GM12878 (cell line): ENCODE measurements around the gene WTIP. TPM values are rescaled to one million over a fixed set of nuclear protein-coding genes. Genes with fewer than 3 reads are reported as not detected.
"Not testable (repeated sequence)": the region's sequence is repeated elsewhere in the genome, so short reads cannot be mapped to it uniquely, and the experiment has no call there.

Experiments used
- ATAC-seq: fragments of 200-7000 bp; cut with Tn5 transposase; 3 replicates; pipeline ENCODE4 v1.9.1; 2020; ENCODE audit warnings: mild to moderate bottlenecking, moderate library complexity
- BruUV-seq: library from RNA; stranded (reverse); fragments of 400-500 nt; replicated peaks from 2 replicates; lab custom pipeline; 2021; lab: Mats Ljungman, UMichigan
- CTCF ChIA-PET: fragments of 300-600 bp; sonication (Branson Sonifier 250); formaldehyde crosslinking; extraction: SDS; loops from one replicate; lab custom pipeline; 2021; ENCODE audit warnings: inconsistent platforms; lab: Yijun Ruan, JAX
- POLR2A ChIA-PET: fragments of 350-600 bp; formaldehyde crosslinking; extraction: SDS; loops from one replicate; lab custom pipeline; 2021; ENCODE audit warnings: inconsistent platforms; lab: Charles Lee
- RAD21 ChIA-PET: fragments of 300-600 bp; sonication (Branson Sonifier 250); formaldehyde crosslinking; loops from one replicate; lab custom pipeline; 2023; ENCODE audit warnings: antibody characterized with exemption; ENCODE audit not compliant: unreplicated experiment; lab: Charles Lee
- SMC1A ChIA-PET: fragments of 300-600 bp; sonication (Branson Sonifier 250); formaldehyde crosslinking; loops from one replicate; lab custom pipeline; 2023; ENCODE audit not compliant: unreplicated experiment, uncharacterized antibody; lab: Charles Lee
- DNase-seq: peaks from one replicate; pipeline ENCODE4 v3.0.0-alpha.2; 2011; ENCODE audit warnings: low read depth, low spot score
- FAIRE-seq: peaks from 3 replicates; lab custom pipeline; 2011; peaks lifted over from hg19 to GRCh38; lab: Jason Lieb, UNC
- H2AFZ ChIP-seq: 2 replicates; pipeline ENCODE4 v1.6.0; 2011; ENCODE audit warnings: low read depth, low read length, control low read depth; ENCODE audit not compliant: control insufficient read depth
- H3K27ac ChIP-seq: 2 replicates; pipeline ENCODE4 v1.5.1; 2011; ENCODE audit warnings: control low read depth; ENCODE audit not compliant: control insufficient read depth, insufficient read depth
- H3K27me3 ChIP-seq, 2 experiments: replicated peaks in 1 of 2; 2 replicates each; pipeline versions ENCODE4 v1.6.0 to v1.6.1; 2011; ENCODE audit warnings: low read length in 1 of 2; ENCODE audit not compliant: control insufficient read depth in 2 of 2, insufficient read depth in 2 of 2
- H3K36me3 ChIP-seq, 2 experiments: 2 replicates each; pipeline ENCODE4 v1.5.1; 2011; ENCODE audit warnings: low read length in 1 of 2; ENCODE audit not compliant: control insufficient read depth in 2 of 2, insufficient read depth in 2 of 2
- H3K4me1 ChIP-seq: 2 replicates; pipeline ENCODE4 v1.6.1; 2011; ENCODE audit warnings: mild to moderate bottlenecking, low read length, moderate library complexity, mixed read lengths; ENCODE audit not compliant: control insufficient read depth, insufficient read depth
- H3K4me2 ChIP-seq: 2 replicates; pipeline ENCODE4 v1.6.0; 2011; ENCODE audit warnings: control low read depth; ENCODE audit not compliant: control insufficient read depth, insufficient read depth
- H3K4me3 ChIP-seq: fragments of 200-600 bp; sonication (generic); 2 replicates; pipeline ENCODE4 v1.5.1; 2016
- H3K79me2 ChIP-seq: 2 replicates; pipeline ENCODE4 v1.6.0; 2011; ENCODE audit warnings: low read length; ENCODE audit not compliant: control insufficient read depth, insufficient read depth
- H3K9ac ChIP-seq: 2 replicates; pipeline ENCODE4 v1.8.0; 2011; ENCODE audit warnings: low read length, control low read depth, mixed read lengths; ENCODE audit not compliant: control insufficient read depth, insufficient read depth
- H3K9me3 ChIP-seq: replicated peaks from 3 replicates; pipeline ENCODE4 v1.5.1; 2011; ENCODE audit warnings: mild to moderate bottlenecking, low read length; ENCODE audit not compliant: control insufficient read depth, insufficient read depth
- H4K20me1 ChIP-seq: 2 replicates; pipeline ENCODE4 v1.6.0; 2011; ENCODE audit not compliant: control insufficient read depth, insufficient read depth
- DPF2 ChIP-seq: fragments of 450-650 bp; IDR thresholded peaks from 2 replicates; pipeline ENCODE4 v1.6.1; 2017; ENCODE audit warnings: mild to moderate bottlenecking
- POU2F2 ChIP-seq: IDR thresholded peaks from 3 replicates; pipeline ENCODE4 v1.6.1; 2011; ENCODE audit warnings: low read depth, mild to moderate bottlenecking, low read length, borderline replicate concordance
- TCF12 ChIP-seq: IDR thresholded peaks from 2 replicates; pipeline ENCODE4 v1.6.1; 2011; ENCODE audit warnings: low read depth, mild to moderate bottlenecking, low read length
- ZSCAN29 ChIP-seq: fragments of 450-650 bp; IDR thresholded peaks from 2 replicates; pipeline ENCODE4 v1.6.1; 2017; ENCODE audit warnings: mild to moderate bottlenecking, moderate library complexity
- WGBS: methylation state at CpG from one replicate; pipeline ENCODE4 v1.1.6; 2016; ENCODE audit warnings: low lambda C conversion rate; ENCODE audit not compliant: insufficient replicate concordance, insufficient coverage; ENCODE audit errors: missing lambda C conversion rate; 5-methylcytosine and 5-hydroxymethylcytosine counted together
- in situ Hi-C: fragments of 300-500 bp; cut with MboI; formaldehyde crosslinking; loops from 9 replicates; pipeline ENCODE4 v1.14.3; 2018; ENCODE audit warnings: mixed read lengths
- intact Hi-C: fragments of 100-400 bp; cut with micrococcal nuclease; formaldehyde crosslinking; loops from one replicate; pipeline ENCODE4 v1.14.2; 2022; ENCODE audit not compliant: unreplicated experiment
- polyA plus RNA-seq, 11 experiments: library from polyadenylated mRNA; depleted of rRNA in 4 of 11; unstranded in 6 of 11; stranded (reverse) in 5 of 11; fragments of >200 nt; fragmentation: Nextera tagmentation in 4 of 11; fragmentation: Illumina TruSeq in 1 of 11; extraction: Ambion mirVana in 4 of 11; extraction: Trizol in 1 of 11; gene quantifications; 1 replicate in 1 of 11; 2 replicates in 10 of 11; pipeline versions ENCODE4 v1.2.1 to v1.2.3, GENCODE V29; 2011 to 2016; ENCODE audit warnings: inconsistent platforms in 2 of 11, missing spikeins in 2 of 11, low read depth in 1 of 11
- total RNA-seq, 4 experiments: library from RNA; depleted of rRNA in 3 of 4; stranded (reverse); fragments of >200 nt in 3 of 4; fragmentation: Illumina TruSeq in 1 of 4; extraction: Trizol in 1 of 4; gene quantifications; 2 replicates each; pipeline versions ENCODE4 v1.2.1 to v1.2.3, GENCODE V29; 2013 to 2021
- TF ChIP-seq, protein P1 (sequence below): fragments of 450-650 bp; IDR thresholded peaks from 2 replicates; pipeline ENCODE4 v1.6.1; 2017; ENCODE audit warnings: mild to moderate bottlenecking, moderate library complexity

Gene WTIP
- total and polyA plus RNA-seq, 10 of the 15 experiments (the other 5 are each of a cell fraction or from before 2014, with no cell fraction given), result 0.06 to 0.77 (median 0.17) TPM; not detected in 2

DNA sequence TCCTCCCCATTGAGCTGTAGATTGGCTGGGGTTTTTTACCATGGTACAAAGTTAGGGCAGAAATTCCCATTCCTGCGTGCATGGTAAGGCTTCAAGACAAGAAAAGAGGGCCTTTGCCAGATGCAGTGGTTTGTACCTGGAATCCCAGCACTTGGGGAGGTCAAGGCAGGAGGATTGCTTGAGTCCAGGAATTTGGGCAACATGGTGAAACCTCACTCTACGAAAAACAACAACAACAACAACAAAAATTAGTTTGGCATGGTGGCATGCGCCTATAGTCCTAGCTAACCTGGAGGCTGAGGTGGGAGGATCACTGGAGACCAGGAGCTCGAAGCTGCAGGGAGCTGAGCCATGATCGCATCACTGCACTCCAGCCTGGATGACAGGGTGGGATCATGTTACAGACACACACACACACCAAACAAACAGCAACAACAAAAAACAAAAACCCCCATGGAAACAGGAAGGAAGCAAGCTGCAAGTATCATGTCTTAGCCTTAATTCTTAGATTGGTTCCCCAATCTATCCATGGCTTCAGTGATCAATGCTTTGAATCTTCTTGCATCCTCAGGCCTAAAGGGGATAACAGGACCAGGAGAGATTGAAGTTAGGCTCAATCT, 5.5 kb upstream of the WTIP start:
- ChIA-PET CTCF (interaction anchor here (0.9 kb wide), 1 partner anchor 238 kb away, joined by 4 read pairs; no protein-coding TSS in a partner anchor), SMC1A (no interaction called here), POLR2A (no interaction called here), RAD21 (no interaction called here)
- TF ChIP-seq, protein P1, sequence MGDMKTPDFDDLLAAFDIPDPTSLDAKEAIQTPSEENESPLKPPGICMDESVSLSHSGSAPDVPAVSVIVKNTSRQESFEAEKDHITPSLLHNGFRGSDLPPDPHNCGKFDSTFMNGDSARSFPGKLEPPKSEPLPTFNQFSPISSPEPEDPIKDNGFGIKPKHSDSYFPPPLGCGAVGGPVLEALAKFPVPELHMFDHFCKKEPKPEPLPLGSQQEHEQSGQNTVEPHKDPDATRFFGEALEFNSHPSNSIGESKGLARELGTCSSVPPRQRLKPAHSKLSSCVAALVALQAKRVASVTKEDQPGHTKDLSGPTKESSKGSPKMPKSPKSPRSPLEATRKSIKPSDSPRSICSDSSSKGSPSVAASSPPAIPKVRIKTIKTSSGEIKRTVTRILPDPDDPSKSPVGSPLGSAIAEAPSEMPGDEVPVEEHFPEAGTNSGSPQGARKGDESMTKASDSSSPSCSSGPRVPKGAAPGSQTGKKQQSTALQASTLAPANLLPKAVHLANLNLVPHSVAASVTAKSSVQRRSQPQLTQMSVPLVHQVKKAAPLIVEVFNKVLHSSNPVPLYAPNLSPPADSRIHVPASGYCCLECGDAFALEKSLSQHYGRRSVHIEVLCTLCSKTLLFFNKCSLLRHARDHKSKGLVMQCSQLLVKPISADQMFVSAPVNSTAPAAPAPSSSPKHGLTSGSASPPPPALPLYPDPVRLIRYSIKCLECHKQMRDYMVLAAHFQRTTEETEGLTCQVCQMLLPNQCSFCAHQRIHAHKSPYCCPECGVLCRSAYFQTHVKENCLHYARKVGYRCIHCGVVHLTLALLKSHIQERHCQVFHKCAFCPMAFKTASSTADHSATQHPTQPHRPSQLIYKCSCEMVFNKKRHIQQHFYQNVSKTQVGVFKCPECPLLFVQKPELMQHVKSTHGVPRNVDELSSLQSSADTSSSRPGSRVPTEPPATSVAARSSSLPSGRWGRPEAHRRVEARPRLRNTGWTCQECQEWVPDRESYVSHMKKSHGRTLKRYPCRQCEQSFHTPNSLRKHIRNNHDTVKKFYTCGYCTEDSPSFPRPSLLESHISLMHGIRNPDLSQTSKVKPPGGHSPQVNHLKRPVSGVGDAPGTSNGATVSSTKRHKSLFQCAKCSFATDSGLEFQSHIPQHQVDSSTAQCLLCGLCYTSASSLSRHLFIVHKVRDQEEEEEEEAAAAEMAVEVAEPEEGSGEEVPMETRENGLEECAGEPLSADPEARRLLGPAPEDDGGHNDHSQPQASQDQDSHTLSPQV, result no peak
- TF ChIP-seq POU2F2 (no peak), TCF12 (no peak), DPF2 (no peak), ZSCAN29 (no peak)
- H3K79me2 ChIP-seq, result no peaks in the 10 kb centered on the region
- no peak for FAIRE-seq
- no peak overlapping the region for H3K4me3 ChIP-seq
- DNase-seq, result no peak
- no peak overlapping the region for H3K9ac ChIP-seq
- WGBS, result 66% methylated on average over 5 of the region's 5 CpGs
- peaks cover 0 to 14% of the 10 kb centered on the region in 2 experiments; a peak in 3 of 4 replicates for H3K36me3 ChIP-seq
- no peak for ATAC-seq
- no peak overlapping the region for H3K4me2 ChIP-seq
- H3K27ac ChIP-seq, result no peak overlapping the region
- no peaks in the 10 kb centered on the region for H3K4me1 ChIP-seq
- no peaks in the 10 kb centered on the region for H3K9me3 ChIP-seq
- in situ Hi-C loops (no loop called here), intact Hi-C loops (no loop called here)
- peaks cover 2% of the 10 kb centered on the region in 2 experiments; a peak in 3 of 4 replicates for H3K27me3 ChIP-seq
- H2AFZ ChIP-seq, result no peak overlapping the region
- BruUV-seq, result no TSS peak
- H4K20me1 ChIP-seq, result no peaks in the 10 kb centered on the region

DNA sequence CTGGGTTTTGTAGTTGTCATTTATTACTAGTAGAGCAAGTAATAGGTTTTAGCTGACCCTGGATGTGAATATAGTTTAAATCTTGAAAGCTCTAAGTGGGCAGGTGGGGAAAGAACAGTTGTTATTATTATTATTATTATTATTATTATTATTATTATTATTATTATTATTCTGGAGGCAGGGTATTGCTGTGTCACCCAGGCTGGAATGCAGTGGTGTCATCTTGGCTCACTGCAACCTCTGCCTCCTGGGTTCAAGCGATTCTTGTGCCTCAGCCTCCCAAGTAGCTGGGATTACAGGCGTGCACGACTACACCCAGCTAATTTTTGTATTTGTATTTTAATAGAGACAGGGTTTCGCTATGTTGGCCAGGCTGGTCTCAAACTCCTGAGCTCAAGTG, 3.1 kb upstream of the WTIP start:
- intact Hi-C loops, result not testable (repeated sequence)

More for the DNA sequence above, 3.1 kb upstream of the WTIP start:
- H3K4me1 ChIP-seq, BruUV-seq, in situ Hi-C loops, H2AFZ ChIP-seq, H3K79me2 ChIP-seq, H3K36me3 ChIP-seq, DNase-seq, H3K4me3 ChIP-seq, ATAC-seq, H3K27ac ChIP-seq, H3K9ac ChIP-seq, FAIRE-seq, H4K20me1 ChIP-seq, RAD21 ChIA-PET, H3K4me2 ChIP-seq, H3K9me3 ChIP-seq, SMC1A ChIA-PET, H3K27me3 ChIP-seq, POLR2A ChIA-PET: not testable (repeated sequence)
- 91% methylated on average over 4 of the region's 4 CpGs for WGBS
- CTCF ChIA-PET, result interaction anchor here (0.6 to 1.1 kb wide), 3 partner anchors 9 to 162 kb away, joined by 3 to 4 read pairs (median 3); no protein-coding TSS in a partner anchor
